ENCODE measurements around the gene COL8A1. TPM values are rescaled to one million over a fixed set of nuclear protein-coding genes. Genes with fewer than 3 reads are reported as not detected.

Gene COL8A1
- total and polyA plus RNA-seq, 3 donors from 2014 or later = 1.1 to 11.5 (median 1.3) TPM

DNA sequence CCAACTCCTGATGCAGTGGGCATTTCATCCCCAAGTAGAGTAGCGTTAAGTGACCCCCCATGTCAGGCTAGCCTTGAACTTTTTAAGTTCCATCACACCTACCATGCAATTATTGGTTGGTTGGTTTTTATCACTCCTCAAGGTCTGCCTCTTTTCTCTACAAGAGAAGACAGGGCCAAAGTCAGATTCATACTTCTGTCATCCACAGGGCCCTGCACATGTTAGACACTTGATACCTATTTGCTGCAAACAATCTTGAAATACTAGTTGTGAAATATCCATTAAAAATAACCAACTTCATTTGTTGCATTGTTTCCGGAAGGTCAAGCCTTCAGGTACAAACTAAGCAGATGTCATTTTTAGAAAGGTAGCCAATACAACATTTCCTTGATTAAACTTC is 180.4 kb downstream of the COL8A1 start:
- H3K9me3 ChIP-seq = no peaks in the 10 kb centered on the region
- peaks cover 11% of the 10 kb centered on the region for H3K4me1 ChIP-seq
- 73 to 74% methylated on average over 2 of the region's 2 CpGs for WGBS, 2 donors
- H3K27ac ChIP-seq = no peak overlapping the region
- intact Hi-C loops (cut with DNase I; ENCODE audit: low total_unique reads) = no loop called here
- no peak for DNase-seq
- H3K4me3 ChIP-seq = peak overlapping the region in 1 of 2 donors; percentile 75
- TF ChIP-seq POLR2A (IDR thresholded peaks at IDR 0.05) = no peak
- TF ChIP-seq, protein P1, sequence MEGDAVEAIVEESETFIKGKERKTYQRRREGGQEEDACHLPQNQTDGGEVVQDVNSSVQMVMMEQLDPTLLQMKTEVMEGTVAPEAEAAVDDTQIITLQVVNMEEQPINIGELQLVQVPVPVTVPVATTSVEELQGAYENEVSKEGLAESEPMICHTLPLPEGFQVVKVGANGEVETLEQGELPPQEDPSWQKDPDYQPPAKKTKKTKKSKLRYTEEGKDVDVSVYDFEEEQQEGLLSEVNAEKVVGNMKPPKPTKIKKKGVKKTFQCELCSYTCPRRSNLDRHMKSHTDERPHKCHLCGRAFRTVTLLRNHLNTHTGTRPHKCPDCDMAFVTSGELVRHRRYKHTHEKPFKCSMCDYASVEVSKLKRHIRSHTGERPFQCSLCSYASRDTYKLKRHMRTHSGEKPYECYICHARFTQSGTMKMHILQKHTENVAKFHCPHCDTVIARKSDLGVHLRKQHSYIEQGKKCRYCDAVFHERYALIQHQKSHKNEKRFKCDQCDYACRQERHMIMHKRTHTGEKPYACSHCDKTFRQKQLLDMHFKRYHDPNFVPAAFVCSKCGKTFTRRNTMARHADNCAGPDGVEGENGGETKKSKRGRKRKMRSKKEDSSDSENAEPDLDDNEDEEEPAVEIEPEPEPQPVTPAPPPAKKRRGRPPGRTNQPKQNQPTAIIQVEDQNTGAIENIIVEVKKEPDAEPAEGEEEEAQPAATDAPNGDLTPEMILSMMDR (IDR thresholded peaks at IDR 0.05) = no peak
- no peaks in the 10 kb centered on the region for H3K27me3 ChIP-seq
- no peaks in the 10 kb centered on the region for H3K36me3 ChIP-seq (ENCODE audit: low read depth, missing control alignments)

DNA sequence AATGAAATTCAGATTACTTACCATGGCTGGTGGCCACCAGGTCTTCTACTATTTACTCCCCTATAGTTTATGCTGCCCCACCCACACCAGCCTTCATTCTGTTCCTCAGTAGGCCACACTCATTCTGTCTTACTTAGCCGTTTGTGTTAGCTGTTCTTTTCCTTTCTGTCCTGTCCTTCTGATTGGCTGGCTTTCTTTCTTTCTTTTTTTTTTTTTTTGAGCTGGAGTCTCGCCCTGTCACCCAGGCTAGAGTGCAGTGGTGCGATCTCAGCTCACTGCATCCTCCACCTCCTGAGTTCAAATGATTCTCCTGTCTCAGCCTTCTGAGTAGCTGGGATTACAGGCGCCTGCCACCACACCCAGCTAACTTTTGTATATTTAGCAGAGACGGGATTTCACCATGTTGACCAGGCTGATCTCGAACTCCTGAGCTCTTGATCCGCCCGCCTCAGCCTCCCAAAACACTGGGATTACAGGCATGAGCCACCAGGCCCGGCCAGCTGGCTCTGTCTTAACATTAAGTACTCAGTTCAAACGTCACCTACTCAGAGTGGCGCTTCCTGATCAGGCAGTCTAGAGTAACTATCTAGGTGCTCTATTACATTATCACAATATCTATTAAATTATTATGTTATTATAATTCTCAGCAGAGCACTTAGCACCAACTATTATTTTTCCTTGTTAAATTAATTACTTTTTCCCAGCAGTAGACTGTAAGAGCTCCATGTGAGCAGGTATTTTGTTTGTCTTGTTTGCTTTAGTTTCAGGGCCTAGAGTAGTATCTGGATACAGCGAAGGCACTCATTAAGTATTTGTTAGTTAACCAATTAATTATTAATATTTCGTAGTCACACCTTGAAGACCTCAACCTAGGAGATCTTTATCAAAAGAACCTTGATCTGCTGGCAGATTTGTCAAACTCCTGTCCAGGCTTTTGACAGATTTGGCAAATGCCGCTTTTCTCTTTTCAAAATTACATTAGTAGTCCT is 185.6 kb downstream of the COL8A1 start:
- Histone ChIP-seq H3K4me1 (no peaks in the 10 kb centered on the region), H3K27me3 (no peaks in the 10 kb centered on the region), H3K36me3 (ENCODE audit: low read depth, missing control alignments) (no peaks in the 10 kb centered on the region), H3K27ac (no peak overlapping the region), H3K4me3 (no peak overlapping the region), H3K9me3 (no peaks in the 10 kb centered on the region)
- 89 to 90% methylated on average over 14 of the region's 14 CpGs for WGBS, 2 donors
- TF ChIP-seq, protein P1 (IDR thresholded peaks at IDR 0.05) = no peak
- no peak for TF ChIP-seq POLR2A (IDR thresholded peaks at IDR 0.05)
- no peak for DNase-seq
- intact Hi-C loops (cut with DNase I; ENCODE audit: low total_unique reads) = no loop called here

DNA sequence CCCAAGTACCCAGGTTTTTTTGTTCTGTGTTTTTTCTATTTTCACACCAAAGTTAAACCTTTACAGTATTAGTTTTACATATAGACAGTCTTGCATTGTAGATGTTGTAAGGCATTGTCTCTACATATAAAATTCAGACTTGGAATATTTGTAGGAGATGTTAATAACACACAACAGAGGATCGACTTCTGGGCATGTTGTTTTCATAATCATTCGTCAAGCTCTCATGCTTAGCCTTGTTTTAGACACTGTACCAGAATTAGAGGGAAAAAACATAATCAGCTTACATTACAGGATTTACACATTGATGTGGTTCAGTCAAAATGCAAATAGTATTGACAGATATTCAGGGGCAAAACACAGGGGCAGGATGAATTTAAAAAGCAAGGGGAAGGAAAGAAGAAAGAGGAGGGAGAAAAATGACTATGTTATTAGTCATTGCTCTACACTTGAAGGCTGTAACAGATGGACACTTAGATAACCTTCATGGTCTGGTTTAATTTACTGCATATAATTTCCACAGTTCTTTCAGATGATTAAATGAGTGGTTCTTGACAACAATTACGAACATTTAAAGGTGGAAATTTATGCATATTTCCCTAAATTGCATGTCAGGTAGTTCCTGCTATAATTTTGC is 186.7 kb downstream of the COL8A1 start:
- H3K4me1 ChIP-seq = no peaks in the 10 kb centered on the region
- no peak for DNase-seq
- TF ChIP-seq, protein P1 (IDR thresholded peaks at IDR 0.05) = no peak
- no peak for TF ChIP-seq POLR2A (IDR thresholded peaks at IDR 0.05)
- H3K27me3 ChIP-seq = no peaks in the 10 kb centered on the region
- no peaks in the 10 kb centered on the region for H3K36me3 ChIP-seq (ENCODE audit: low read depth, missing control alignments)
- no peak overlapping the region for H3K27ac ChIP-seq
- WGBS, 2 donors = 84 to 86% methylated on average over 3 of the region's 3 CpGs
- H3K9me3 ChIP-seq = no peaks in the 10 kb centered on the region
- intact Hi-C loops (cut with DNase I; ENCODE audit: low total_unique reads) = no loop called here
- H3K4me3 ChIP-seq = no peak overlapping the region

DNA sequence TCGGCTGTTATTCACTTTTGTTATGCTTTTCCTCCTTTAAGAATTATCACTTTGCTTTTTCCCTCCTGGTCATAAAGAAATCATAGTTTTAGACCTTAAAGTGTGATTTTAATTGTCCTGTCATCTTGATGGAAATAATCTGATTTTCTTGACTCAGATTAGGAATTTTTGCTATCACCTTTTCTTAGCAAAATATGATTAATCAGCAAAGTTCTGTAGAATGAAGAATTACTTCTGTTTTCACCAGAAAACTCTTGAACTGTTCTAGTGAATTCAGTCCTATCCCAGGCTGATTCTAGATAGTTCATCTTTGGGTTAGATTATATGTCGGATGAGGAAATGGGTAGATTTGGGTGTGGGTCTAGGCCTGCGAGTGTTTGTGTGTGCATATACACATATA is 191.4 kb downstream of the COL8A1 start:
- WGBS, 2 donors = 95 to 97% methylated on average over 3 of the region's 3 CpGs
- intact Hi-C loops (cut with DNase I; ENCODE audit: low total_unique reads) = loop anchor here (5.0 kb wide), 1 partner anchor 422 kb away; no protein-coding TSS in a partner anchor
- no peak for DNase-seq
- no peak overlapping the region for H3K27ac ChIP-seq
- TF ChIP-seq, protein P1 (IDR thresholded peaks at IDR 0.05) = no peak
- TF ChIP-seq POLR2A (IDR thresholded peaks at IDR 0.05) = no peak
- H3K4me1 ChIP-seq = no peaks in the 10 kb centered on the region
- H3K4me3 ChIP-seq = no peak overlapping the region
- no peaks in the 10 kb centered on the region for H3K27me3 ChIP-seq
- no peaks in the 10 kb centered on the region for H3K36me3 ChIP-seq (ENCODE audit: low read depth, missing control alignments)
- no peaks in the 10 kb centered on the region for H3K9me3 ChIP-seq

Data from testis (tissue), 3 donors.